MM.1S (cell line): ENCODE results near the gene MAGI2.

Experiments
- DNase-seq: peaks from one replicate; pipeline ENCODE4 v3.0.0-alpha.2; 2015
- H2AFZ ChIP-seq: fragments of 300-600 bp; sonication (generic); 2 replicates; pipeline ENCODE4 v1.6.0; 2016; ENCODE audit warnings: antibody characterized with exemption, low read length
- H3F3A ChIP-seq: fragments of 300-600 bp; sonication (generic); 2 replicates; pipeline ENCODE4 v1.6.1; 2016; ENCODE audit warnings: mild to moderate bottlenecking, antibody characterized with exemption, low read length, moderate library complexity, mixed read lengths; ENCODE audit not compliant: insufficient read depth
- H3K27ac ChIP-seq: fragments of 300-600 bp; sonication (generic); 2 replicates; pipeline ENCODE4 v1.5.1; 2016; ENCODE audit warnings: mild to moderate bottlenecking, low read length
- H3K27me3 ChIP-seq: fragments of 300-600 bp; sonication (generic); replicated peaks from 2 replicates; pipeline ENCODE4 v1.6.0; 2016; ENCODE audit warnings: low read length; ENCODE audit not compliant: insufficient read depth
- H3K36me3 ChIP-seq: fragments of 300-600 bp; sonication (generic); replicated peaks from 2 replicates; pipeline ENCODE4 v1.6.1; 2016; ENCODE audit warnings: mild to moderate bottlenecking, low read length, mixed read lengths; ENCODE audit not compliant: insufficient read depth
- H3K4me1 ChIP-seq: fragments of 300-600 bp; sonication (generic); 2 replicates; pipeline ENCODE4 v1.6.1; 2016; ENCODE audit warnings: low read length, mixed read lengths
- H3K4me2 ChIP-seq: fragments of 300-600 bp; sonication (generic); 2 replicates; pipeline ENCODE4 v1.6.0; 2016; ENCODE audit warnings: low read depth, low read length
- H3K4me3 ChIP-seq: fragments of 300-600 bp; sonication (generic); 2 replicates; pipeline ENCODE4 v1.5.1; 2016; ENCODE audit warnings: low read length, mixed read lengths
- H3K79me2 ChIP-seq: fragments of 300-600 bp; sonication (generic); 2 replicates; pipeline ENCODE4 v1.6.1; 2016; ENCODE audit warnings: mixed run types, low read length, mixed read lengths
- H3K9ac ChIP-seq: fragments of 300-600 bp; sonication (generic); 2 replicates; pipeline ENCODE4 v1.6.1; 2016; ENCODE audit warnings: low read length, mixed read lengths
- H3K9me2 ChIP-seq: fragments of 300-600 bp; sonication (generic); replicated peaks from 2 replicates; pipeline ENCODE4 v1.6.1; 2016; ENCODE audit warnings: mild to moderate bottlenecking, low read length, mixed read lengths; ENCODE audit not compliant: insufficient read depth
- H3K9me3 ChIP-seq: fragments of 300-600 bp; sonication (generic); replicated peaks from 2 replicates; pipeline ENCODE4 v1.6.1; 2016; ENCODE audit warnings: mild to moderate bottlenecking, low read length, mixed read lengths; ENCODE audit not compliant: insufficient read depth
- H4K20me1 ChIP-seq: fragments of 300-600 bp; sonication (generic); 2 replicates; pipeline ENCODE4 v1.6.1; 2016; ENCODE audit warnings: mild to moderate bottlenecking, low read length, moderate library complexity, mixed read lengths; ENCODE audit not compliant: insufficient read depth
- CTCF ChIP-seq: fragments of 300-600 bp; sonication (generic); IDR thresholded peaks from 2 replicates; pipeline ENCODE4 v1.5.1; 2016; ENCODE audit warnings: antibody characterized with exemption, low read length, mixed read lengths
- EZH2 ChIP-seq: fragments of 300-600 bp; sonication (generic); optimal IDR thresholded peaks from 2 replicates; pipeline ENCODE3; 2017; ENCODE audit warnings: low read depth, mild to moderate bottlenecking, antibody characterized with exemption, low read length, mixed read lengths
- EZH2phosphoT487 ChIP-seq: fragments of 300-600 bp; sonication (generic); IDR thresholded peaks from 2 replicates; pipeline ENCODE4 v1.6.1; 2018; ENCODE audit warnings: antibody characterized with exemption, low read length

MAGI2 gene

GRCh38 chr7:78185149-78185745 lies 1268.2 kb downstream of the MAGI2 start:
- TF ChIP-seq EZH2 (no peak), EZH2phosphoT487 (no peak), CTCF (no peak)
- H3K36me3 ChIP-seq = no peaks in the 10 kb centered on the region
- H3K4me2 ChIP-seq = no peak overlapping the region
- no peak overlapping the region for H3K4me3 ChIP-seq
- H3K4me1 ChIP-seq = no peaks in the 10 kb centered on the region
- no peak overlapping the region for H3K27ac ChIP-seq
- no peak overlapping the region for H2AFZ ChIP-seq
- no peaks in the 10 kb centered on the region for H3F3A ChIP-seq
- no peaks in the 10 kb centered on the region for H4K20me1 ChIP-seq
- no peaks in the 10 kb centered on the region for H3K9me2 ChIP-seq
- H3K79me2 ChIP-seq = no peaks in the 10 kb centered on the region
- no peak overlapping the region for H3K9ac ChIP-seq
- no peaks in the 10 kb centered on the region for H3K9me3 ChIP-seq
- DNase-seq = no peak
- H3K27me3 ChIP-seq = no peaks in the 10 kb centered on the region

GRCh38 chr7:78184299-78184698 lies 1269.2 kb downstream of the MAGI2 start:
- H3K27me3 ChIP-seq = no peaks in the 10 kb centered on the region

GRCh38 chr7:78179827-78180477 lies 1273.5 kb downstream of the MAGI2 start:
- no peaks in the 10 kb centered on the region for H3K36me3 ChIP-seq
- no peaks in the 10 kb centered on the region for H3K9me2 ChIP-seq
- no peaks in the 10 kb centered on the region for H3K4me1 ChIP-seq
- H3K27me3 ChIP-seq = no peaks in the 10 kb centered on the region
- H3F3A ChIP-seq = no peaks in the 10 kb centered on the region
- H2AFZ ChIP-seq = no peak overlapping the region
- no peak overlapping the region for H3K4me2 ChIP-seq
- no peaks in the 10 kb centered on the region for H3K79me2 ChIP-seq
- no peaks in the 10 kb centered on the region for H4K20me1 ChIP-seq
- no peaks in the 10 kb centered on the region for H3K9me3 ChIP-seq
- no peak overlapping the region for H3K27ac ChIP-seq
- H3K4me3 ChIP-seq = no peak overlapping the region
- TF ChIP-seq EZH2 (no peak), EZH2phosphoT487 (no peak), CTCF (no peak)
- DNase-seq = no peak
- H3K9ac ChIP-seq = no peak overlapping the region

More at GRCh38 chr7:78184299-78184698, 1269.2 kb downstream of the MAGI2 start:
- no peak for DNase-seq
- no peak overlapping the region for H3K4me3 ChIP-seq
- H4K20me1 ChIP-seq = no peaks in the 10 kb centered on the region
- no peak overlapping the region for H2AFZ ChIP-seq
- H3F3A ChIP-seq = no peaks in the 10 kb centered on the region
- H3K9ac ChIP-seq = no peak overlapping the region
- H3K36me3 ChIP-seq = no peaks in the 10 kb centered on the region
- H3K4me2 ChIP-seq = no peak overlapping the region
- no peaks in the 10 kb centered on the region for H3K9me2 ChIP-seq
- no peaks in the 10 kb centered on the region for H3K4me1 ChIP-seq
- H3K27ac ChIP-seq = no peak overlapping the region
- no peak for TF ChIP-seq CTCF
- no peak for TF ChIP-seq EZH2
- no peak for TF ChIP-seq EZH2phosphoT487
- no peaks in the 10 kb centered on the region for H3K9me3 ChIP-seq
- H3K79me2 ChIP-seq = no peaks in the 10 kb centered on the region
